Large intestine (tissue), 3 donors: ENCODE data around the gene CFAP61. TPM values are rescaled to one million over a fixed set of nuclear protein-coding genes. Genes with fewer than 3 reads are reported as not detected.
A peak's percentile ranks its signal among the peaks of the same experiment; 100 is the strongest.

Source experiments
- DNase-seq, 2 donors: peaks; one replicate each; pipeline versions ENCODE4 v3.0.0 to v3.0.0-alpha.2; 2013
- H3K27ac ChIP-seq: one replicate; pipeline ENCODE4 v1.5.1; 2013; ENCODE audit warnings: low read length
- H3K27me3 ChIP-seq: 2 replicates; pipeline ENCODE4 v1.6.1; 2013; ENCODE audit warnings: low read length; ENCODE audit not compliant: control insufficient read depth, insufficient read depth
- H3K36me3 ChIP-seq: 2 replicates; pipeline ENCODE4 v1.6.1; 2013; ENCODE audit warnings: low read length; ENCODE audit not compliant: control insufficient read depth, insufficient read depth
- H3K4me1 ChIP-seq: one replicate; pipeline ENCODE4 v1.6.1; 2013; ENCODE audit warnings: low read length; ENCODE audit not compliant: control insufficient read depth, insufficient read depth
- H3K4me3 ChIP-seq: one replicate; pipeline ENCODE4 v1.5.1; 2013; ENCODE audit warnings: low read length
- H3K9me3 ChIP-seq: one replicate; pipeline ENCODE4 v1.6.1; 2013; ENCODE audit warnings: mild to moderate bottlenecking, low read depth, low read length, moderate library complexity; ENCODE audit not compliant: control insufficient read depth
- WGBS: methylation state at CpG from one replicate; pipeline ENCODE4 v1.1.5; 2013; ENCODE audit warnings: low lambda C conversion rate; ENCODE audit not compliant: insufficient coverage; 5-methylcytosine and 5-hydroxymethylcytosine counted together
- polyA plus RNA-seq: library from polyadenylated mRNA; unstranded; fragments of 120-200 nt; gene quantifications from one replicate; pipeline ENCODE4 v1.2.1, GENCODE V29; 2013

The CFAP61 gene
- polyA plus RNA-seq, 1 donor, result 0.36 TPM

DNA sequence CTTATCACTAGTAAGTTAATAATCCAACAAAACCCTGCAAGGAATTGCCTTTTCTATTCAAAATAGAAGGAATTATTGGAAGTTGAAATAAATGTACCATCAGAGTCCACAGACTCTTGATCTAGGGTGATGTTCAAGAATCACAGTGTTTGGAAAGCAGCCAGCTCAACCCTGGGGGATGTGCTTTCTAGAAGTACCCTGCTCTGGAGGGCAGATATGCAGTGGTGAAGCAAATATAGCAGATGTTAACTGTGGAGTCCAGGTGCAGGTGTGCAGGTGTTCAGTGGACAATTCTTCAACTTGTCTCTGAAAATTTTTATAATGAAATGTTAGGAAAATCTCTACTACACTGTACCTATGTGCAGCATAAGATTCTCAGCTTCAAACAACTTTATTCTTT is 306.5 kb downstream of the CFAP61 start:
- no peaks in the 10 kb centered on the region for H3K4me1 ChIP-seq
- H3K36me3 ChIP-seq, result no peaks in the 10 kb centered on the region
- DNase-seq, result no peak
- no peak overlapping the region for H3K27ac ChIP-seq
- peaks cover 38% of the 10 kb centered on the region for H3K27me3 ChIP-seq
- no peak overlapping the region for H3K4me3 ChIP-seq
- no peaks in the 10 kb centered on the region for H3K9me3 ChIP-seq

DNA sequence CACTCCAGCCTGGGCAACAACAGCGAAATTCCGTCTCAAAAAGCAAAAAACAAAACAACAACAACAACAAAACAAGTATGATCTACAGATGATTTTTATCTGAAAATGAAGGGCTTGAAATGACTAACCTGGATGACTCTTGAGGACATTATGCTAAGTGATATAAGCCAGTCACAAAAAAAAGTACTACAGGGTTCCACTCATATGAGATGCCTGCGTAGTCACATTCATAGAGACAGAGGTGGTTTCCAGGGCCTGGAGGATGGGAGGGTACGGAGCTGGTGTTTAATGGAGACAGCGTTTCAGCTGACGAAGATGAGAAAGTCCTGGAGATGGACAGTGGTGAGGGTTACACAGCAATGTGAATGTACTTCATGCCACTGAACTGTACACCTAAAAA is 307.3 kb downstream of the CFAP61 start:
- Histone ChIP-seq H3K27ac (no peak overlapping the region), H3K27me3 (peaks cover 46% of the 10 kb centered on the region), H3K9me3 (peaks cover 6% of the 10 kb centered on the region), H3K4me1 (no peaks in the 10 kb centered on the region), H3K4me3 (no peak overlapping the region), H3K36me3 (no peaks in the 10 kb centered on the region)
- DNase-seq, result no peak
- WGBS, result no CpG with 5 or more reads among the region's 6 CpGs

DNA sequence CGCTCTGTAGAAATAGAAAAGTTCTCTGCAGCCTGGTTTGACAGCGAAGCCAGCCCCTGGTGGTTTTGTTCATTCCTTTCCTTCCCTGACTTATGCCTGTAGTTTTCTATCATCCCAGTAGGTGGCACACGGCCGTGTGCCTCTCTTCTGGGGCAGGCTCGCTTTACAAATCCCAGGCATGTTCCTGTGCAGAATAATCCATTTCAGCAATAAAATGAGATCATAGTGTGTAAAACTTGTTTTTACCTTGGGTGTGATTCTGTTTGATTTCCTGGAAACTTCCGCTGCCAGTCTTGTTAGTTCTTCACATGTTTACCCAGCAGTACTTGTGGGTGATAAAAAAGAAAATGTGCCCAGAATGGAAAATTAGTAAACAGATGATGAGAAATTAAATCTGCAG is 308.1 kb downstream of the CFAP61 start:
- Histone ChIP-seq H3K9me3 (peaks cover 11% of the 10 kb centered on the region), H3K4me3 (no peak overlapping the region), H3K27ac (no peak overlapping the region), H3K27me3 (peaks cover 54% of the 10 kb centered on the region), H3K36me3 (no peaks in the 10 kb centered on the region), H3K4me1 (no peaks in the 10 kb centered on the region)
- WGBS, result 0% methylated on average over 1 of the region's 6 CpGs
- peak; percentile 56 to 70 for DNase-seq

DNA sequence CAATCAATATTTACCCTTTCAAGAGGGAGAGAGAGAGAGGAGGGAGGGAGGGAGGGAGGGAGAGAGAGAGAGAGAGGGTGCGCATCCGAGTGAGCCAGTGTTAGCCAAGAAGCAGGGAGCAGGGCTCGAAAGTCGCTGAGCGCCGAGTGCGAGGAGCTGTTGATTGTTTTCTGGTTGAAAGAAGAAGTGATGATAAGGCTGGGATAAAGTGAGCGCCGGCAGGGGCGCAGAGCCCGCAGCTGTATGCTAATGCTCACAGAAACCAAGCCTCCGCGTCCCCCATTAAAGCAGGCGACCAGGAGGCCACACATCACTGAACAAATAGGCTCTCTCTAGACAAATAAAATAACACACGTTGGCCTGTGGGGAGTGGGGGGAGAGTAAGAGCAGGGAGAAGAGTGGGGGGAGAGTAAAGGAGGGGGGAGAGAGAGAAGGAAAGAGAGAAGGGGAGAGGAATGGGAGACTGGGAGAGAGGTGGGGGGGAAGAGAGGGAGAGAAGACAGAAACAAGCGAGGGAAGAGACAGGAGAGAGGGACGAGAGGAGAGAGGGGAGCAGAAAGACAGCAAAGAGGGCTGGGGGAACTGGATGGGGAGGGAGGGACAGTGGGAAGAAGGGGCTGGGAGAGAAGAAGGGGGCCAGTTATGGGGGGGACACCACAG is 310.6 kb downstream of the CFAP61 start:
- Histone ChIP-seq H3K9me3 (peaks cover 11% of the 10 kb centered on the region), H3K27me3 (peaks cover 77% of the 10 kb centered on the region), H3K4me3 (no peak overlapping the region), H3K4me1 (peaks cover 7% of the 10 kb centered on the region), H3K27ac (no peak overlapping the region), H3K36me3 (no peaks in the 10 kb centered on the region)
- 0% methylated on average over 3 of the region's 17 CpGs for WGBS
- peak in 1 of 2 donors; percentile 43 for DNase-seq

DNA sequence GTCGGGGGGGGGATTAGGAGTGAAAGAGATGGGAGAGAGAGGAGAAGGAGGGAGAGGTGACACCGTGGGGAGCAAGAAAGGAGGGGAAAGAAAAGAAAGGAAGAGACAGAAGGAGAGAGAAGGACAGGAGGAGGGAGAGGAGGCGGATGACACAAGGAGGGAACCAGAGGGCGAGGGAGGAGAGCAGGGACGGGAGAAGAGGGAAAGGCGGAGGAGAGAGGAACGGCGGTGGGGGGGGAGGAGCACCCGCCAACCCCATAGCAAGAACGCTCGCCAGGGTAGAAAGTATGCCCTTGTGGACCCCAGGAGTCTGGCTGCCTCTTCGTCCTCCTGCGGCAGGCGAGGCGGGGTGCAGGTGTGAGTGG is 311.1 kb downstream of the CFAP61 start:
- Histone ChIP-seq H3K4me3 (no peak overlapping the region), H3K27me3 (peaks cover 78% of the 10 kb centered on the region), H3K4me1 (peaks cover 7% of the 10 kb centered on the region), H3K9me3 (peaks cover 11% of the 10 kb centered on the region), H3K36me3 (no peaks in the 10 kb centered on the region), H3K27ac (no peak overlapping the region)
- no peak for DNase-seq
- 0% methylated on average over 2 of the region's 15 CpGs for WGBS

DNA sequence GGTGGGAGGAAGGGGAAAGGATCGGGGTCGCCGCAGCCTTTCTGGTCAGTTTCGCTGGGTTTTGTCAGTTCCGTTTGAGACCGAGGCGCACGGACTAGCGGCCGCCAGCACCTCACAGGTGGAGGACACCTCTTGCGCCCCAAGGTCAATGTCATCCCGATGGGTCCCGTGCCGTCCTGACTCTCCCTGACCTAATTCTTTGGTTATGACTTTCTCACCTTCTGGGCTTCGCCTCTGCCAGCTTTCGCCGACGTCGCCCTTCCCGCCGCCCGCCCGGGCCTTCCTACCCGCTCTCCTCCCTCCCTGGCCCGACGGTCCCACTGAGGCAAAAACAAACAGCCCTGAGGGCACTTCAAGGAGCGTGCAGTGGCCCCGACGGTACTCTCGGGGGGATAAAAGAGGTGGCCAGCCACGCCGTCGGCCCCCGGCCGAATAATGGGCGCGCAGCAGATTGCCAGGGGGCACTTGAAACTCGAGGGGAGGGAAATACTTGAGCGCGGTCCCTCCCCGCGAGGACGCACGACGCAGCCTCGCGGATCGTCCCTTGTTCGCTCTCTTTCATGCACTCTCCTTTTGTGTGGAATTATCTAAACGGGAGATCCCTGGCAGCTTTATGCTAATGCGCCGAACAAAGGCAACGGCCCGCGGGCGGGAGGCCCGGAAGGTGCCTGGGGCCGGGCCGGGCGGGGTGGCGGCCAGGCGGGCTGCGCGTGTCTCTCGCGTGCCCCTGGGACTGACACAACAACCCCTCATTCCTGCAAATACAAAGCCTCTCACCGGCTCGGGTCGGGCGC is 311.7 kb downstream of the CFAP61 start:
- peak in 1 of 2 donors; percentile 48 for DNase-seq
- Histone ChIP-seq H3K27ac (no peak overlapping the region), H3K36me3 (no peaks in the 10 kb centered on the region), H3K4me3 (no peak overlapping the region), H3K9me3 (peaks cover 11% of the 10 kb centered on the region), H3K4me1 (peaks cover 7% of the 10 kb centered on the region), H3K27me3 (peaks cover 78% of the 10 kb centered on the region)
- WGBS, result no CpG with 5 or more reads among the region's 70 CpGs

DNA sequence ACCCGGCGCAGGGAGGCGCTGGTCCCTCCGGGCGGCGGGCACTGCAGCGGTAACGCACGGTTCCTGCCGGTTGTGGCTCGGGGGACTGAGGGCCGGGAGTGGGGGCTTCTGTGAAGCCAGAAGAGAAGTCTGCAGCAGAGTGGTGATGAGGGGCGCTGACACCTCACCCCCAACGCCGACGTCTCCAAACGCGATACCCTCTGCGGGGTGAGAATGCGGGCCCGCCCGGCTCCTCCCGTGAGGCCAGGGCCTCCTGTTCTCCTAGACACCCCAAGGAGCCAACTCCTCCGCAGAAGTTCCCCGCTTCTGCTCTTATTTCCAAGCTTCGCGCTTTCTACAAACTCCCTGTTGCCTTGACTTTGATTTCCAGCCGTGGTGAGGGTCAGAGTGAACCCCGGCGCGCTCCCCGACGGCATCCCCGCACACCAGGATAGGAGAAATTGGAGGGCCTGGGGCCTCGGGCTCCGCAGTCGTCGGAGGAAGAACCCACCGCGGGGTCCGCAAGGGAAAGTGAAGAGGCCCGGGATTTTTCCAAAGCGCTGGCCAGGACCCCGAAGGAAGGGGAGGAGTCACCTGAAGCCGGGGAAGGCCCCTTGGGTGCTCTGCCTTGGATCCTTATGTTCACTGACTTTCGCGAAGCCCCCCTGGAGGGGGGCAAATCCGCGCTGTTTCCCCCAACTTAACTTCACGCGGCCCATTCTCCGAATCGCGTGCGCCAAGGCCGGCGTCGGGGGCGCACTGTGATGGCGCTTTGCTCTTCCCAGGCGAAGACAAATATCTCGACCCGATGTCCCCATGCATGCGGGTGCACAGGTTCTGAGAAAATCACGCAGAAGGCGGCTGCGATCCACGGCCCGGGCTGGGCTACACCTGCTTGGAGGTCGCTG is 312.5 kb downstream of the CFAP61 start:
- Histone ChIP-seq H3K27me3 (peaks cover 83% of the 10 kb centered on the region), H3K4me1 (peaks cover 7% of the 10 kb centered on the region), H3K36me3 (no peaks in the 10 kb centered on the region), H3K27ac (no peak overlapping the region), H3K9me3 (peaks cover 11% of the 10 kb centered on the region), H3K4me3 (no peak overlapping the region)
- no CpG with 5 or more reads among the region's 70 CpGs for WGBS
- no peak for DNase-seq

DNA sequence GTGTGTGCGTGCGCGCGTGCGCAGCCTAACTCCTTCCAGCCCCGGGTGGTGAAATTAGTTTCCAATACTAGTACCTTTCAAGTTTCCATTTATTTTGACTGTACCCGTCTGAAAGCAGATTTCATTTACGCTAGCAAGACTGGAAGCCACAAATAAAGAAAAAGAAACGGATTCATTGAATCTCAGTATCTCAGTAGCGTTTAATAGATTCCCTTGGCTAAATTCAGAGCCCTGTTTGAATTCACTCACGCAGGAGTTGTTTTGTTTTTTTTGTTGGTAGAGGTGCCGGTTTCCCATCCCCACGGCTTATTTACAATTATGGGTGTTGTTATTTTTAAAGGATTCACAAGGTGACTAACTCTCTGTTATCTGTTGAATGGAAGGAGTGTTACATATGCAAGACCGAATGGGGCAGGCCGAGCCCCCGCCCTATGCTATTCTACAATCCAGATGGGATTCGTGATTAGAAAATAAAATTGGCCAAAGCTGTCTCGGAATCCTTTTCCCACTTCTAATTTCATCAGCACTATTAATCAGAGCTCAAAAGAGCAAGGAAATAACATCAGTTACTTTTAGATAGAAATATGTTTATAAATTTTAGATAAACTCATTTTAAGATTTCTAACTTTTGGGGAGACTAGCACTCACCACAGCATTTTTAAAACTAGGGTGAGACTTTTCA is 313.3 kb downstream of the CFAP61 start:
- WGBS, result 9% methylated on average over 6 of the region's 18 CpGs
- Histone ChIP-seq H3K36me3 (no peaks in the 10 kb centered on the region), H3K27me3 (peaks cover 85% of the 10 kb centered on the region), H3K4me1 (peaks cover 7% of the 10 kb centered on the region), H3K4me3 (no peak overlapping the region), H3K9me3 (peaks cover 11% of the 10 kb centered on the region), H3K27ac (no peak overlapping the region)
- no peak for DNase-seq

DNA sequence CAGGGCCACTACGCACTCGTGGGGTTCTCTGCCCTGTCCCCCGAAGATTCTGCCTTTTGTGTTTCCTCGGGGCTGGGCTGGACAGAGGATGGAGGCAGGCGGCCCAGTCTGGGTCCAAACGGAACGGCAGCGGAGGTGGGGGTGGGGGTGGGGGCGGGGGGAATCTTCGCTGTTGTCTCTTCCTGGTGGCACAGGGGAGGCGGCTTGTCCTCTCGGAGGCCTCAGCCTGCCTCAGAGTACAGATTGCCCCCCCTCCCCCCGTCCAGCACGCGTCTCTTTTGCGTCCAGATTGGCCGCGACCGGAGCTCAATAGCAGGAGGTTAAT is 314.2 kb downstream of the CFAP61 start:
- no peak overlapping the region for H3K27ac ChIP-seq
- no CpG with 5 or more reads among the region's 19 CpGs for WGBS
- H3K36me3 ChIP-seq, result no peaks in the 10 kb centered on the region
- H3K9me3 ChIP-seq, result peaks cover 11% of the 10 kb centered on the region
- peaks cover 85% of the 10 kb centered on the region for H3K27me3 ChIP-seq
- no peak for DNase-seq
- H3K4me3 ChIP-seq, result no peak overlapping the region
- peaks cover 7% of the 10 kb centered on the region for H3K4me1 ChIP-seq
